PC-9 (cell line): Measurements from ENCODE around the gene GPC5. TPM values are rescaled to one million over a fixed set of nuclear protein-coding genes. Genes with fewer than 3 reads are reported as not detected.

Experiments used
- BruUV-seq: library from RNA; stranded (reverse); fragments of 400-500 nt; replicated peaks from 2 replicates; lab custom pipeline; 2021; lab: Mats Ljungman, UMichigan
- CTCF ChIA-PET: fragments of 300-600 bp; sonication (Branson Sonifier 250); formaldehyde crosslinking; loops from one replicate; lab custom pipeline; 2022; ENCODE audit warnings: antibody characterized with exemption; lab: Charles Lee
- POLR2A ChIA-PET: fragments of 300-600 bp; sonication (Branson Sonifier 250); formaldehyde crosslinking; loops from one replicate; lab custom pipeline; 2022; ENCODE audit warnings: antibody characterized with exemption; ENCODE audit not compliant: unreplicated experiment; lab: Charles Lee
- DNase-seq, 2 experiments: peaks; one replicate each; pipeline versions ENCODE4 v3.0.0 to v3.0.0-alpha.2; 2015 to 2022; ENCODE audit warnings: mixed read lengths in 1 of 2
- H2AFZ ChIP-seq: fragments of 200-600 bp; sonication (generic); 2 replicates; pipeline ENCODE4 v1.8.1; 2017; ENCODE audit warnings: antibody characterized with exemption
- H3F3A ChIP-seq: fragments of 200-600 bp; sonication (generic); 2 replicates; pipeline ENCODE4 v1.8.1; 2017; ENCODE audit warnings: antibody characterized with exemption, mild to moderate bottlenecking, low read depth; ENCODE audit not compliant: insufficient read depth
- H3K27ac ChIP-seq: fragments of 200-600 bp; sonication (generic); 2 replicates; pipeline ENCODE4 v1.6.1; 2016; ENCODE audit warnings: mixed run types
- H3K27me3 ChIP-seq: fragments of 200-600 bp; sonication (generic); 2 replicates; pipeline ENCODE4 v1.6.1; 2016; ENCODE audit warnings: low read depth, mixed run types; ENCODE audit not compliant: insufficient read depth
- H3K36me3 ChIP-seq: fragments of 200-600 bp; sonication (generic); 2 replicates; pipeline ENCODE4 v1.6.1; 2016; ENCODE audit warnings: low read depth, mixed run types
- H3K4me1 ChIP-seq: fragments of 200-600 bp; sonication (generic); replicated peaks from 2 replicates; pipeline ENCODE4 v1.6.1; 2016; ENCODE audit warnings: mixed run types; ENCODE audit not compliant: insufficient read depth
- H3K4me2 ChIP-seq: fragments of 200-600 bp; sonication (generic); 2 replicates; pipeline ENCODE4 v1.6.1; 2017; ENCODE audit warnings: mixed run types
- H3K4me3 ChIP-seq: fragments of 200-600 bp; sonication (generic); 2 replicates; pipeline ENCODE4 v1.6.1; 2016; ENCODE audit warnings: mixed run types
- H3K79me2 ChIP-seq: fragments of 200-600 bp; sonication (generic); 2 replicates; pipeline ENCODE4 v1.6.1; 2017; ENCODE audit warnings: low read depth, mixed run types
- H3K9me2 ChIP-seq: fragments of 200-600 bp; sonication (generic); 2 replicates; pipeline ENCODE4 v1.8.1; 2017; ENCODE audit warnings: mild to moderate bottlenecking; ENCODE audit not compliant: insufficient read depth
- H3K9me3 ChIP-seq: fragments of 200-600 bp; sonication (generic); 2 replicates; pipeline ENCODE4 v1.8.1; 2016; ENCODE audit warnings: low read depth; ENCODE audit not compliant: insufficient read depth
- H4K20me1 ChIP-seq: fragments of 200-600 bp; sonication (generic); 2 replicates; pipeline ENCODE4 v1.8.1; 2017; ENCODE audit not compliant: insufficient read depth
- EZH2 ChIP-seq: fragments of 200-600 bp; sonication (generic); IDR thresholded peaks from 2 replicates; pipeline ENCODE4 v1.8.0; 2017; ENCODE audit warnings: antibody characterized with exemption, low read depth
- intact Hi-C: fragments of 100-400 bp; cut with micrococcal nuclease; formaldehyde crosslinking; loops from one replicate; pipeline ENCODE4 v1.10.0; 2022; ENCODE audit not compliant: unreplicated experiment
- total RNA-seq: library from RNA; stranded (reverse); gene quantifications from 2 replicates; pipeline ENCODE4 v1.2.3, GENCODE V29; 2021
- TF ChIP-seq, protein P1 (sequence below): fragments of 200-600 bp; sonication (generic); conservative IDR thresholded peaks from 2 replicates; pipeline ENCODE4 v1.6.1; 2017; ENCODE audit warnings: mixed run types, antibody characterized with exemption, mild to moderate bottlenecking, moderate library complexity

Gene GPC5
- total RNA-seq, 1 experiment from 2014 or later = not detected

DNA sequence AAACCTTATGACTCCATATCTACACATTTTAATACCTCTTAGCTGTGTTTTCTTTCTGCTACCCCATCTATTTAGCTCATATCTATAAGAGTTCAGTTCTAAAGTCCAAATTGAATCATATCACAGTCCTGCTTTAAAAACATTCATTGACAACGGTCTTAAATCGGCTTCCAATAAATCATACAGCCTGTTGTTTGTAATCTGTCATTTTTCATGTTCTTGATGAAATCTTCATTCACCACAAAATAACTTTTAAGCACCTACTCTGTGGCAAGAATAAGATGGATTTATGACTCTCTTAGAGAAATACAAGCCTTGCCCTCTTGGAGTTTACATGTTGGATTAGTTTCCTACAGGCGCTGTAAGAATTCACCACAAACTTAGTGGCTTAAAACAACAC, 1377.2 kb downstream of the GPC5 start:
- Histone ChIP-seq H2AFZ (no peak overlapping the region), H4K20me1 (no peaks in the 10 kb centered on the region), H3K9me2 (no peaks in the 10 kb centered on the region), H3F3A (no peaks in the 10 kb centered on the region), H3K36me3 (no peaks in the 10 kb centered on the region), H3K79me2 (no peaks in the 10 kb centered on the region), H3K4me3 (no peak overlapping the region), H3K9me3 (no peaks in the 10 kb centered on the region), H3K4me1 (no peaks in the 10 kb centered on the region), H3K4me2 (no peak overlapping the region), H3K27ac (no peak overlapping the region), H3K27me3 (no peaks in the 10 kb centered on the region)
- TF ChIP-seq, protein P1, sequence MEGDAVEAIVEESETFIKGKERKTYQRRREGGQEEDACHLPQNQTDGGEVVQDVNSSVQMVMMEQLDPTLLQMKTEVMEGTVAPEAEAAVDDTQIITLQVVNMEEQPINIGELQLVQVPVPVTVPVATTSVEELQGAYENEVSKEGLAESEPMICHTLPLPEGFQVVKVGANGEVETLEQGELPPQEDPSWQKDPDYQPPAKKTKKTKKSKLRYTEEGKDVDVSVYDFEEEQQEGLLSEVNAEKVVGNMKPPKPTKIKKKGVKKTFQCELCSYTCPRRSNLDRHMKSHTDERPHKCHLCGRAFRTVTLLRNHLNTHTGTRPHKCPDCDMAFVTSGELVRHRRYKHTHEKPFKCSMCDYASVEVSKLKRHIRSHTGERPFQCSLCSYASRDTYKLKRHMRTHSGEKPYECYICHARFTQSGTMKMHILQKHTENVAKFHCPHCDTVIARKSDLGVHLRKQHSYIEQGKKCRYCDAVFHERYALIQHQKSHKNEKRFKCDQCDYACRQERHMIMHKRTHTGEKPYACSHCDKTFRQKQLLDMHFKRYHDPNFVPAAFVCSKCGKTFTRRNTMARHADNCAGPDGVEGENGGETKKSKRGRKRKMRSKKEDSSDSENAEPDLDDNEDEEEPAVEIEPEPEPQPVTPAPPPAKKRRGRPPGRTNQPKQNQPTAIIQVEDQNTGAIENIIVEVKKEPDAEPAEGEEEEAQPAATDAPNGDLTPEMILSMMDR = no peak
- no peak for TF ChIP-seq EZH2
- DNase-seq = no peak
- ChIA-PET CTCF (no interaction called here), POLR2A (no interaction called here)
- intact Hi-C loops = no loop called here
- BruUV-seq = no TSS peak

GRCh38 chr13:92781965-92782690, 1383.7 kb downstream of the GPC5 start:
- H3K9me3 ChIP-seq = no peaks in the 10 kb centered on the region
- CTCF ChIA-PET = no interaction called here
- no peaks in the 10 kb centered on the region for H3K4me1 ChIP-seq
- no peaks in the 10 kb centered on the region for H3K79me2 ChIP-seq
- no peak overlapping the region for H2AFZ ChIP-seq
- H3F3A ChIP-seq = no peaks in the 10 kb centered on the region
- POLR2A ChIA-PET = no interaction called here
- no peak overlapping the region for H3K27ac ChIP-seq
- no peaks in the 10 kb centered on the region for H3K27me3 ChIP-seq
- intact Hi-C loops = no loop called here
- no peaks in the 10 kb centered on the region for H3K36me3 ChIP-seq
- H3K4me2 ChIP-seq = no peak overlapping the region
- no peaks in the 10 kb centered on the region for H4K20me1 ChIP-seq
- no peak for TF ChIP-seq EZH2
- TF ChIP-seq, protein P1 = no peak
- no peak overlapping the region for H3K4me3 ChIP-seq
- DNase-seq = no peak
- no peaks in the 10 kb centered on the region for H3K9me2 ChIP-seq
- no TSS peak for BruUV-seq

DNA sequence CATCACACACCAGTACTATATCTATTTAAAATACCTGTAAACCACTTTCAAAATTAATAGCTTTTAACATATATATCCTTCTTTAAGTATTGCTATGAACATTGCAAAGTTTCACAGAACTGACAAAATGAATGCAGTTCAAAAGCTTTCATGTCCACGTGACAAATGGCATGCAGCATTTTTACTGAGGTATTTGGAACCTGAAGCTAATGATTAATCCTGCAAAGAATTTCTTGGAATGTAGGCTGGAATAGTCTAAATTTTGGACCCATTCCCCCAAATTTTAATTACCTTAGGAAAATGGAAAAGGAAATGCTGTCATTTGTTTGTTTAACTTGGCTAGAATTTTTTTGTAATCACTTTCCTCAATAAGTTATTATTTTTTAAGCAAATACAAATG, 1404.4 kb downstream of the GPC5 start:
- no peak overlapping the region for H3K4me2 ChIP-seq
- no peak overlapping the region for H3K4me3 ChIP-seq
- H2AFZ ChIP-seq = no peak overlapping the region
- H3K79me2 ChIP-seq = no peaks in the 10 kb centered on the region
- H3F3A ChIP-seq = no peaks in the 10 kb centered on the region
- no peaks in the 10 kb centered on the region for H3K4me1 ChIP-seq
- no peaks in the 10 kb centered on the region for H3K9me3 ChIP-seq
- no peak for DNase-seq
- no peaks in the 10 kb centered on the region for H4K20me1 ChIP-seq
- H3K27ac ChIP-seq = no peak overlapping the region
- no peaks in the 10 kb centered on the region for H3K9me2 ChIP-seq
- H3K27me3 ChIP-seq = no peaks in the 10 kb centered on the region
- POLR2A ChIA-PET = no interaction called here
- no peaks in the 10 kb centered on the region for H3K36me3 ChIP-seq
- CTCF ChIA-PET = no interaction called here
- no TSS peak for BruUV-seq
- no peak for TF ChIP-seq EZH2
- TF ChIP-seq, protein P1 = no peak
- intact Hi-C loops = no loop called here
